Left lung (tissue), 10 donors: ENCODE data around the gene PDCD11. TPM values are rescaled to one million over a fixed set of nuclear protein-coding genes. Genes with fewer than 3 reads are reported as not detected.
A peak's percentile ranks its signal among the peaks of the same experiment; 100 is the strongest.

Experiments
- ATAC-seq: fragments of 200-7000 bp; cut with Tn5 transposase; one replicate; pipeline ENCODE4 v1.9.1; 2020; ENCODE audit warnings: moderate library complexity
- DNase-seq, 4 donors: peaks; one replicate each; pipeline ENCODE4 v3.0.0-alpha.2; 2013 to 2020
- H3K27ac ChIP-seq, 2 donors: fragments of 200-600 bp; sonication (generic) in 1 of 2; one replicate each; pipeline versions ENCODE4 v1.5.0 to v1.8.0; 2020 to 2021
- H3K27me3 ChIP-seq, 2 donors: fragments of 200-600 bp; sonication (generic) in 1 of 2; one replicate each; pipeline versions ENCODE4 v1.5.0 to v1.8.0; 2020 to 2021
- H3K36me3 ChIP-seq, 2 donors: fragments of 200-600 bp; sonication (generic) in 1 of 2; one replicate each; pipeline versions ENCODE4 v1.5.0 to v1.8.0; 2020 to 2021
- H3K4me1 ChIP-seq, 2 donors: fragments of 200-600 bp; one replicate each; pipeline ENCODE4 v1.8.0; 2021
- H3K4me3 ChIP-seq, 2 donors: fragments of 200-600 bp; sonication (generic) in 1 of 2; one replicate each; pipeline versions ENCODE4 v1.5.0 to v1.8.0; 2020 to 2021; ENCODE audit warnings: mild to moderate bottlenecking in 1 of 2
- H3K9me3 ChIP-seq, 2 donors: fragments of 200-600 bp; sonication (generic) in 1 of 2; one replicate each; pipeline versions ENCODE4 v1.5.0 to v1.8.0; 2020 to 2021
- CTCF ChIP-seq, 2 donors: fragments of 200-600 bp; sonication (generic) in 1 of 2; IDR thresholded peaks; one replicate each; pipeline versions ENCODE4 v1.5.0 to v1.8.0; 2021; ENCODE audit warnings: antibody characterized with exemption in 2 of 2
- intact Hi-C, 2 donors: fragments of 100-400 bp; cut with DNase I; formaldehyde crosslinking; loops; one replicate each; pipeline versions ENCODE4 v1.11.2 to v1.14.2; 2022
- polyA plus RNA-seq, 6 donors: library from polyadenylated mRNA; unstranded; fragments of 120-200 nt; gene quantifications; one replicate each; pipeline ENCODE4 v1.2.1, GENCODE V29; 2013; ENCODE audit not compliant: insufficient read length in 6 of 6
- total RNA-seq, 2 donors: library from RNA; stranded (reverse); fragmentation: NEBNext Ultra II Directional; extraction: Animal tissue kit (Norgen Biotek cat#: 25700); gene quantifications; one replicate each; pipeline ENCODE4 v1.2.1, GENCODE V29; 2021
- donor health status: DM: no; HTN: yes; CAD: no.
- donor health status: DM: no; HTN: no; CAD: no.

PDCD11 gene
- total and polyA plus RNA-seq, 8 donors = 20.1 to 42.4 (median 39.0) TPM

DNA sequence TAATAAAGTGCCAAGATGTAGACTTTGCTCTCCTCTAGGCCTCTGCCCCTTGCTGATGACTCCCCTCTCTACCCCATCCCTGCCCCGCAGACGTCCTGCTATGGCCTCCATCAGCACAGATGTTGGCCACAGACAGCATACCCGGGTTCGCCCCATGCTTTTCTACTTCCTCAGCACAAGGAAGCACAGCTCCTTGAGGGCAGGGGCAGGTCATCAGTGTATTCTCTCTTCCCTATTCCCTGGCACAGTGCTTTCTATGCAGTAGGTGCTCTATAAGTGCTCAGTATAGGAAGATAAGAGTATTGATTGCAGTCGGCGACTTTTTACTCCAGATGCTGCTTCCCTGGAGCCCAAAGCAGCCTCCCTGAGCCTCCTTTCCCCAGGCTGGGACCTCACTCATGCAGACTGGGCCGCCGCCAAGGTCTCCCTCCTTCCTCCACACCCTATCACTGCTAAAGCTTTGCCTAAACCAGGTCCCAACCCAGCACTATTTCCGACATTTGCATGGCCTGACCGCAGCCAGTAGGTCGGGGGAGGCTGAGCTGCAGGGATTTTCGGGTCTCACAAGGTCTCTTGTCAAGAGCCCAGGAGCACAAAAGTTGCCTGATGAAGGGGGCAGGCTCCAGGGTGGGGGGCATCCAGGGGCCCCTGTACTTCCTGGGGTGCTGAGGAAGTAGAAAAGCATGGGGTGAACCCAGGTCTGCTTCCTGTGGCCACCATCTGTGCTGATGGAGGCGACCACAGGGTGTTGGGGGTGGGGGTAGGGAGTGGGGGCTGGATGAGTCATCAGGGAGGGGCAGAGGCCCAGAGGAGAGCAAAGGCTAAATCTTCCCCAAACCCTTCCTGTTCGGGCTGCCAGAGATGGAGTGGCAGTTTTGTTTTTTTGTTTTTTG lies 74.6 kb downstream of the PDCD11 start:
- peak; percentile 80 for ATAC-seq
- TF ChIP-seq CTCF (IDR thresholded peaks at IDR 0.05) = no peak
- H3K4me1 ChIP-seq = peaks cover 5 to 13% of the 10 kb centered on the region in 2 donors
- no peaks in the 10 kb centered on the region for H3K9me3 ChIP-seq
- intact Hi-C loops = no loop called here
- H3K27ac ChIP-seq = peak overlapping the region in 1 of 2 donors; percentile 78
- DNase-seq = peak in 2 of 4 donors; percentile 65 to 69
- H3K27me3 ChIP-seq = peaks cover 0 to 19% of the 10 kb centered on the region in 2 donors
- no peak overlapping the region for H3K4me3 ChIP-seq
- no peaks in the 10 kb centered on the region for H3K36me3 ChIP-seq

- intact Hi-C loops = no loop called here
Observed at GRCh38 chr10:103472005-103472404, 75.6 kb downstream of the PDCD11 start.

DNA sequence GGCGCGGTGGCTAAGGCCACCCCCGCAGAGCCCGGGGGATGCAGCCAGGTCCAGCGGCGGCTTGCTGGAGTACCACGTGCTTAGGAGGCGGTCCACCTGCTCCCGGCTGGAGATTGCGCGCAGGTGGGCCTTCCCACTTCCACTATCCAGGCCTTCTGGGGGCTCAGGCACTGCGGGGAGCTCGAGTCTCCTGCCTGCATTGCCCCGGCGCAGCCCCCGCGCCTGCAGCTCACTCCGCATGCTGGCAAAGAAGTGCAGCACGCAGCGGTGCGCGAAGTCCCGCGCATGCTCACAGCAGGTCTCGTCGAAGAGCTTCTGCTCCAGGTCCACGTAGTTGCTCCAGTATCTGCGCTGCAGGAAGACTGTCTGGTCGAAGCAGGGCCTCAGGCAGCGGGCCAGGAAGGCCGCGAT lies 76.8 kb downstream of the PDCD11 start:
- ATAC-seq = no peak
- no peak overlapping the region for H3K27ac ChIP-seq
- peak in 1 of 4 donors; percentile 73 for DNase-seq
- intact Hi-C loops = no loop called here
- TF ChIP-seq CTCF (IDR thresholded peaks at IDR 0.05) = no peak
- H3K9me3 ChIP-seq = no peaks in the 10 kb centered on the region
- peaks cover 0 to 19% of the 10 kb centered on the region in 2 donors for H3K27me3 ChIP-seq
- no peaks in the 10 kb centered on the region for H3K36me3 ChIP-seq
- H3K4me3 ChIP-seq = no peak overlapping the region
- H3K4me1 ChIP-seq = peaks cover 5 to 13% of the 10 kb centered on the region in 2 donors

More at GRCh38 chr10:103472005-103472404, 75.6 kb downstream of the PDCD11 start:
- TF ChIP-seq CTCF (IDR thresholded peaks at IDR 0.05) = no peak
- peak overlapping the region in 1 of 2 donors; percentile 78 for H3K27ac ChIP-seq
- no peaks in the 10 kb centered on the region for H3K36me3 ChIP-seq
- H3K9me3 ChIP-seq = no peaks in the 10 kb centered on the region
- no peak for ATAC-seq
- H3K27me3 ChIP-seq = peaks cover 0 to 19% of the 10 kb centered on the region in 2 donors
- DNase-seq = peak in 1 of 4 donors; percentile 54
- H3K4me1 ChIP-seq = peaks cover 5 to 13% of the 10 kb centered on the region in 2 donors
- no peak overlapping the region for H3K4me3 ChIP-seq

DNA sequence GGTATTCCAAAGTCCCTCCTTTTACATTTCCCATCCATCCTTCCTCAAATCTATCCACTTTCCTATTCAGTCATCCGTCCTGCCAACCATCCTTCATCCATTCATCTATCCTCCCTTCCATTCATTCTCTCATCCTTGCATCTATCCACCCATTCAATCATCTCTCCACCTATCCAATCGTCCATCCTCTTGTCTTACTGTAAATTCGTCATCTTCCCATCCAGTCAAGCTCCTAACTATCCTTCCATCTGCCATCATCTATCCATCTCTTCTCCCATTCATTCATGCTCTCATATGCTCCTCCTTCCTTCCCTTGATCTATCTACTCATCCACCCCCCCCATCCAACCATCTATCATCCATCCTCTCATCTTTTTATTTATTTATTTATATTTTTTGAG lies 77.7 kb downstream of the PDCD11 start:
- H3K9me3 ChIP-seq = no peaks in the 10 kb centered on the region
- no peak overlapping the region for H3K4me3 ChIP-seq
- no peak overlapping the region for H3K27ac ChIP-seq
- ATAC-seq = no peak
- TF ChIP-seq CTCF (IDR thresholded peaks at IDR 0.05) = no peak
- H3K27me3 ChIP-seq = peaks cover 0 to 19% of the 10 kb centered on the region in 2 donors
- intact Hi-C loops = no loop called here
- H3K36me3 ChIP-seq = no peaks in the 10 kb centered on the region
- DNase-seq = no peak
- peaks cover 5 to 13% of the 10 kb centered on the region in 2 donors for H3K4me1 ChIP-seq

- Histone ChIP-seq H3K27ac (no peak overlapping the region), H3K36me3 (no peaks in the 10 kb centered on the region), H3K4me1 (peaks cover 5 to 15% of the 10 kb centered on the region in 2 donors), H3K9me3 (no peaks in the 10 kb centered on the region), H3K27me3 (peaks cover 0 to 17% of the 10 kb centered on the region in 2 donors), H3K4me3 (no peak overlapping the region)
- no peak for TF ChIP-seq CTCF (IDR thresholded peaks at IDR 0.05)
- DNase-seq (peak in 1 of 4 donors; percentile 19), ATAC-seq (no peak)
- intact Hi-C loops = no loop called here
Observed at GRCh38 chr10:103475437-103475836, 79.0 kb downstream of the PDCD11 start.
